ENCODE measurements around the gene PARD3B.

Gene PARD3B

GRCh38 chr2:205662206-205662965 lies 1117.1 kb downstream of the PARD3B start:
- DNase-seq: no peak

DNA sequence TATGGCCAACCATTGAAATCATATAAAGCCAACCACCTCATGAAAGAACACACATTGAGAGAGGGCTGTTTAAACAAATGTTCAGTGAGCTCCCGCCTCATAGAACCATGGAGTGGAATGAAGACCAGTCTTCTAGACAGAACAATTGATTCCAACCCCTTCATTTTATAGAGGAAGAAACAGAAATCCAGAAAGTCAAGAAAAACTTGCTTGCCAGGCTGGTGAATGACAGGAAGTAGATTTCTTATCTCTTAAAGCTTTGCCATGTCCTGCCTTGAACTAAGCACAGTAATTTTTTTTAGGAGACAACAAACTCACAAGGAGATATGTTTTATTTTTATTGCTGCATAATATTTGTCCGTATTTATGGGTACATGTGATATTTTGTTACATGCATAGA lies 1120.5 kb downstream of the PARD3B start:
- DNase-seq: no peak
